ES-I3 (cell line): Measurements from ENCODE around the gene C16orf78.

Experiments
- H3K36me3 ChIP-seq: 2 replicates; pipeline ENCODE4 v1.6.1; 2013; ENCODE audit warnings: mild to moderate bottlenecking, low read length, control low read depth, moderate library complexity; ENCODE audit not compliant: insufficient read depth
- H3K4me1 ChIP-seq: 2 replicates; pipeline ENCODE4 v1.6.1; 2013; ENCODE audit warnings: mild to moderate bottlenecking, control low read depth, low read length; ENCODE audit not compliant: insufficient read depth
- H3K9ac ChIP-seq: 2 replicates; pipeline ENCODE4 v1.6.1; 2013; ENCODE audit warnings: low read depth, mild to moderate bottlenecking, low read length, moderate library complexity
- H3K9me3 ChIP-seq: 2 replicates; pipeline ENCODE4 v1.6.1; 2013; ENCODE audit warnings: mild to moderate bottlenecking, low read length, moderate library complexity; ENCODE audit not compliant: control insufficient read depth, insufficient read depth

C16orf78 gene

GRCh38 chr16:49395021-49395420 lies 21.4 kb downstream of the C16orf78 start:
- Histone ChIP-seq H3K9ac (no peak overlapping the region), H3K36me3 (no peaks in the 10 kb centered on the region), H3K4me1 (no peaks in the 10 kb centered on the region), H3K9me3 (no peaks in the 10 kb centered on the region)

DNA sequence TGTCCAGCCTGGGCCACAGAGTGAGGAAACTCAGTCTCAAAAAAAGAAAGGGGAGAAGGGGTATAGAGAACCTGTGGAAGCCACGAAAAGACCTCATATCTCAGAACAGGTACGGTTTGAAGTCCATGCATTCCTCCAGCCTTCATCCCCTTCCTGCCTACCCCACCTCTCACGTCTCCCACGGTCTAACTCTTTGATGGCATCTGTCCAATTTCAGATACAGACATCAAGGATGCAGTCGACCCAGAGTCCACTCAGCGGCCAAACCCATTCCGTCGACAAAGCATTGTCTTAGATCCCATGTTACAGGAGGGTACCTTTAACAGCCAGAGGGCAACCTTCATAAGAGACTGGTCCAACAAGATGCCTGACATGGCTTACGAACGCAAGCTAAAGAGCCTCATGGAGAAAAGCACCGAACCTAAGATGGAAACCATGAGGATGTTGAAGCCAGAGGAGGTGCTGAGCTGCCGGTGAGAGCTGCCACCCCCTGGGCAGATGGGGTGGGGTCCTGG lies 22.7 kb downstream of the C16orf78 start:
- Histone ChIP-seq H3K36me3 (no peaks in the 10 kb centered on the region), H3K9me3 (no peaks in the 10 kb centered on the region), H3K4me1 (no peaks in the 10 kb centered on the region), H3K9ac (no peak overlapping the region)

DNA sequence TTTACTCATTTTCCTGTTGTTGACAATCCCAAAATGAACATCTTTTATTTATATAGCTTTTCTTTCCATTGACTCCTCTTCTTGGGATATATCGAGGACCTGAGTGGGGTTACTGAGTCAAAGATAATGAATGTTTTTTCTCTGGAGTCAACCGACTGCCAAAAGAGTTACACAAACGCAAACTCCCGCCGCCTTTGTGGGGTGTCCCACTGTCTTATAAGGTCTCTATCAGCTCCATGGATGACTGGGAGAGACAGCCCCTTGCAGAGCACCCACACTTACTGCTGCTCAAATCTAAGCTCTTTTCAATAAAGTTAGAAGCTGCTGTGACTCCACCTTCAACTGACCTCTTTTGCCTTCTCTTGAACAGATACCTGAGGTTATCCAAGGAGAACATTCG lies 25.2 kb downstream of the C16orf78 start:
- Histone ChIP-seq H3K36me3 (no peaks in the 10 kb centered on the region), H3K4me1 (no peaks in the 10 kb centered on the region), H3K9me3 (peaks cover 6% of the 10 kb centered on the region), H3K9ac (no peak overlapping the region)

DNA sequence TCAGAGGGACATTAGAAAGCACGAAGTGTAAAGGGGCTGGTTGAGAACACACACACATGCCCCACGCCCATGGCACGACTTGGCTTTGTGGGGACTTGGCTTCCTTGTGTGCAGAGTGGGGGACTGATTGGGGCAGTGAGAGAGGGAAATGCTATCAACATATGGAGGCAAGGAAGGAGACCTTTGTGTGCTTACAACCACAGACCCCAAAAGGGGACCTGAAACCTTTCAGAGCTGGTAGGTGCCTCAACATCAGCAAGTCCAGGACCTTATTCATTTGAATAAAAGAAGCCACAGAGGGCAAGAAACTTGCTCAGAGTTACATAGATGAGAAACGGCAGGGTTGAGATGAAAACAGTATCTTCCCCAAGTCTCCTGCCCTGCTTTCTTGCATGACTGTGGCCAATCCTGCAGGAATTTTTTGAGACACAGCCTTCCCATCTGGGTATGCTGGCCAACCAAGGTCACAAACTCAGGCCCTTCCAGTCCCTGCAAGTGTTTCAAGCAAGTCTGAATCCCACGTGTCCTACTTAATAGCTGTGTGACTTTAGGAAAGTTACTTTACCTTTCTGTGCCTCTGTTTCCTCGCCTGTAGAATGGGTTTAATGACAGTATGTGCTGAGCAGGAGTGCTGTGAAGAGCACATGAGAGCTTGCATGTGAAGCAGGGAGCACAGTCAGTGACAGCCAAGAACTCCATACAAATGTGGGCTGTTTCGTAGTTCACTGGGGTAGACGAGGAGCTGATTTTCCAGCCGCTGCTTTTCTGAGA lies 26.2 kb downstream of the C16orf78 start:
- H3K9me3 ChIP-seq, result peaks cover 6% of the 10 kb centered on the region
- no peak overlapping the region for H3K9ac ChIP-seq
- no peaks in the 10 kb centered on the region for H3K4me1 ChIP-seq
- no peaks in the 10 kb centered on the region for H3K36me3 ChIP-seq

DNA sequence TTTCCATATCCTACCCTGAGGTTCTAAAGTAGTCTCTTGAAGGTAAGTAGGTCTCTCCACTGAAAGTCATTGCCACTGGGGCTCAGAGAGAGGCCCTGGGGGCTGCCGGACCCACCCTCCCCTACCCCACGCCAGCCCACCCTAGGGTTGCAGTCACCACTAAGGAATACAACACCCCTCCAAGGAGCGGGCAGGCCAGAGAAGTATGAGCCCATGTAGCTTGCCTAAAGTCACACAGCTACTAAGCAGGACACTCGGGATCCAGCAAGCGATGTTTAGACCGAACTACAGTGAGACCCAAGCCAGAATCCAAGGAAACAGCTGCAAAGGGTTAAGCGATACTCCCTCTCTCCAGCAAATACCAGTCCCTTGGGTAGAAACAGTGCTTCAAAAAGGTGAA lies 27.0 kb downstream of the C16orf78 start:
- Histone ChIP-seq H3K9ac (no peak overlapping the region), H3K4me1 (no peaks in the 10 kb centered on the region), H3K9me3 (peaks cover 6% of the 10 kb centered on the region), H3K36me3 (no peaks in the 10 kb centered on the region)

- H3K4me1 ChIP-seq, result no peaks in the 10 kb centered on the region
- H3K9me3 ChIP-seq, result peaks cover 6% of the 10 kb centered on the region
- no peaks in the 10 kb centered on the region for H3K36me3 ChIP-seq
- no peak overlapping the region for H3K9ac ChIP-seq
Observed at GRCh38 chr16:49405123-49405522, 31.5 kb downstream of the C16orf78 start.

- H3K36me3 ChIP-seq, result no peaks in the 10 kb centered on the region
- no peaks in the 10 kb centered on the region for H3K4me1 ChIP-seq
- no peak overlapping the region for H3K9ac ChIP-seq
- H3K9me3 ChIP-seq, result peaks cover 6% of the 10 kb centered on the region
Observed at GRCh38 chr16:49405530-49405929, 31.9 kb downstream of the C16orf78 start.

GRCh38 chr16:49407873-49408550 lies 34.4 kb downstream of the C16orf78 start:
- no peaks in the 10 kb centered on the region for H3K4me1 ChIP-seq
- H3K36me3 ChIP-seq, result no peaks in the 10 kb centered on the region
- H3K9ac ChIP-seq, result no peak overlapping the region
- H3K9me3 ChIP-seq, result peaks cover 4% of the 10 kb centered on the region; the same call in 1 of the 2 replicates

DNA sequence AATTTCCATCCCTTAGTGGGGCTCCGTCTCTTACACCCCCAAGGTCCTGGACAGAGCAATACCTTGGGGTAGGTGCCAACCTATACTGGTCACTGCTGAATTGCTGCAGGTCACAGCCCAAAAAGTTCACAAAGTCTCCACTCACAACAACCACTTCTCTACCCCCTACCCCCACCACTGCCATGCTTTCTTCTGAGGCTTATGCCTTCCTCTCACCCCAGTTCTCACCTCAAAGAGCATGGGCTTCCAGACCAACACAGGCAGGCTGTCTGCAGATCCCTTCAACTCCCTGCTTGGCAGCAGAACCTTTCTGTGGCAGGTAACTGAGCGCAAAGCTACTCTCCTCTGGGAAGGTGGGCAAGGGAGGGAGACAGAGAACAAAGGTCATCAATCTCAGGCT lies 35.5 kb downstream of the C16orf78 start:
- Histone ChIP-seq H3K9me3 (no peaks in the 10 kb centered on the region), H3K36me3 (no peaks in the 10 kb centered on the region), H3K9ac (no peak overlapping the region), H3K4me1 (no peaks in the 10 kb centered on the region)

DNA sequence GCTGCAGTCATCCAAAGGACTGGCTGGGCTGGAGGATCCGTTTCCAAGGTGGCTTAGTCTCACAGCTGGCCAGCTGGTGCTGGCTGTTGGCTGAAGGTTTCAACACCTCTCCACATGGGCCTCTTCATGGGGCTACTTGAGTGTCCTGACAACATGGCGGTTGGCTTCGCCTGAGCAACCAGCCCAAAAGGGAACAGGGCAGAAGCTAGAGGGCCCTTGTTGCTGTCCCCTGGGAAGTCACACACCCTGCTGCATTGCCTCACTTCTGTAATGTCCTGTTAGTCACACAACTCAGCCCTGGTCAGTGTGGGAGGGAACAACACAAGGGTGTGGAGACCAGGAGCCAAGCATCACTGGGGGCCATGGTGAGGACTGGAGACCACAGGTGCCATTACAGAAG lies 36.6 kb downstream of the C16orf78 start:
- Histone ChIP-seq H3K9me3 (no peaks in the 10 kb centered on the region), H3K4me1 (no peaks in the 10 kb centered on the region), H3K9ac (no peak overlapping the region), H3K36me3 (no peaks in the 10 kb centered on the region)

- Histone ChIP-seq H3K4me1 (no peaks in the 10 kb centered on the region), H3K9me3 (no peaks in the 10 kb centered on the region), H3K36me3 (no peaks in the 10 kb centered on the region), H3K9ac (no peak overlapping the region)
Observed at GRCh38 chr16:49411121-49411970, 37.7 kb downstream of the C16orf78 start.

DNA sequence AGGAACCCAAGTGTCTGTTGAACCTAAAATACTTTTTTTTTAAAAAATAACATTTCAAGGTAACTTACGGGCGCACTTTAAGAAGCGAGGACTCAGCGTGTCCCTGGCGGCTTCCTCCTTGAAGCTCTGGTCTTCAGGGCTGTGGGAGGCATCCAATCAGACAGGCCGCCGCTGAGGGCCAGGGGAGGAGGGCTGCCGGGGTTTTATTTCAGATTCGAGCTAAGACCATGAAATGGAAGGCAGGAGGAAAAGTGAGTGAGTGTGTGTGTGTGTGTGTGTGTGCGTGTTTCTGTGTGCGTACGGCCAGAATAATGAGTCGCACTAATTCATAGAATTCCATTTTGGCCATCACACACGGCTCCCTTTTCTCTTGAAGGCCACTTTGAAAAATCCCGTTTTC lies 41.1 kb downstream of the C16orf78 start:
- H3K36me3 ChIP-seq, result no peaks in the 10 kb centered on the region
- peaks cover 5% of the 10 kb centered on the region; the same call in 1 of the 2 replicates for H3K4me1 ChIP-seq
- no peak overlapping the region for H3K9ac ChIP-seq
- H3K9me3 ChIP-seq, result no peaks in the 10 kb centered on the region

GRCh38 chr16:49415083-49415482 lies 41.5 kb downstream of the C16orf78 start:
- Histone ChIP-seq H3K4me1 (peaks cover 8% of the 10 kb centered on the region; the same call in 1 of the 2 replicates), H3K9me3 (no peaks in the 10 kb centered on the region), H3K36me3 (no peaks in the 10 kb centered on the region), H3K9ac (no peak overlapping the region)

GRCh38 chr16:49416001-49416675 lies 42.5 kb downstream of the C16orf78 start:
- Histone ChIP-seq H3K9ac (no peak overlapping the region), H3K36me3 (no peaks in the 10 kb centered on the region)

More at GRCh38 chr16:49416001-49416675, 42.5 kb downstream of the C16orf78 start:
- Histone ChIP-seq H3K9me3 (no peaks in the 10 kb centered on the region), H3K4me1 (peaks cover 8% of the 10 kb centered on the region; the same call in 1 of the 2 replicates)
